HepG2 (cell line): ENCODE results near the gene SEH1L. TPM values are rescaled to one million over a fixed set of nuclear protein-coding genes. Genes with fewer than 3 reads are reported as not detected.

Experiments used
- ADNP ChIP-seq: sonication (generic); formaldehyde crosslinking; IDR thresholded peaks from 2 replicates; pipeline ENCODE4 v1.4.0; 2020; ENCODE audit warnings: missing genetic modification reagents
- AKAP8 ChIP-seq: sonication (generic); formaldehyde crosslinking; IDR thresholded peaks from 2 replicates; pipeline ENCODE4 v1.5.1; 2020; ENCODE audit warnings: mild to moderate bottlenecking, missing genetic modification reagents
- BCLAF1 ChIP-seq: fragments of 450-650 bp; IDR thresholded peaks from 2 replicates; pipeline ENCODE4 v1.6.1; 2017; ENCODE audit warnings: mild to moderate bottlenecking
- BRCA1 ChIP-seq: sonication (generic); formaldehyde crosslinking; IDR thresholded peaks from 2 replicates; pipeline ENCODE4 v1.4.0; 2020; ENCODE audit warnings: missing genetic modification reagents
- HNRNPH1 ChIP-seq: fragments of 200-400 bp; formaldehyde crosslinking; optimal IDR thresholded peaks from 2 replicates; pipeline ENCODE3; 2017; ENCODE audit warnings: mild to moderate bottlenecking, low read depth, low read length
- ISX ChIP-seq: sonication (generic); formaldehyde crosslinking; conservative IDR thresholded peaks from 2 replicates; pipeline ENCODE4 v1.5.0; 2020; ENCODE audit warnings: missing genetic modification reagents
- KDM5A ChIP-seq: fragments of 200-600 bp; sonication (generic); IDR thresholded peaks from 2 replicates; pipeline ENCODE4 v1.7.0; 2018; ENCODE audit warnings: antibody characterized with exemption, mild to moderate bottlenecking, low read length, borderline replicate concordance
- MTA1 ChIP-seq: sonication (generic); formaldehyde crosslinking; IDR thresholded peaks from 2 replicates; pipeline ENCODE4 v1.4.0; 2020; ENCODE audit warnings: missing genetic modification reagents, mild to moderate bottlenecking, borderline replicate concordance
- NPAS2 ChIP-seq: sonication (generic); formaldehyde crosslinking; IDR thresholded peaks from 2 replicates; pipeline ENCODE4 v1.8.0; 2022; ENCODE audit warnings: mild to moderate bottlenecking, missing genetic modification reagents, borderline replicate concordance
- PRDM4 ChIP-seq: sonication (generic); formaldehyde crosslinking; IDR thresholded peaks from 2 replicates; pipeline ENCODE4 v1.9.0; 2021; ENCODE audit warnings: missing genetic modification reagents, borderline replicate concordance
- SOX13 ChIP-seq, 3 experiments: fragments of 450-650 bp in 1 of 3; sonication (generic) in 1 of 3; formaldehyde crosslinking in 1 of 3; IDR thresholded peaks in 2 of 3; conservative IDR thresholded peaks in 1 of 3; 2 replicates each; pipeline versions ENCODE4 v1.5.0 to v1.6.1; 2016 to 2020; ENCODE audit warnings: antibody characterized with exemption in 1 of 3, mild to moderate bottlenecking in 1 of 3, missing compliant biosample characterization in 1 of 3, missing genetic modification reagents in 1 of 3, moderate library complexity in 1 of 3
- TBX3 ChIP-seq: fragments of 450-650 bp; IDR thresholded peaks from 2 replicates; pipeline ENCODE4 v1.6.1; 2017; ENCODE audit warnings: antibody characterized with exemption, mild to moderate bottlenecking, inconsistent platforms, borderline replicate concordance
- ZNF441 ChIP-seq: sonication (generic); formaldehyde crosslinking; IDR thresholded peaks from 2 replicates; pipeline ENCODE4 v1.7.0; 2021; ENCODE audit warnings: missing genetic modification reagents, borderline replicate concordance
- ZNF468 ChIP-seq: sonication (generic); formaldehyde crosslinking; IDR thresholded peaks from 2 replicates; pipeline ENCODE4 v1.8.0; 2022; ENCODE audit warnings: mild to moderate bottlenecking, moderate library complexity, missing genetic modification reagents
- ZNF766 ChIP-seq: sonication (generic); formaldehyde crosslinking; IDR thresholded peaks from 2 replicates; pipeline ENCODE4 v1.5.0; 2020; ENCODE audit warnings: missing genetic modification reagents, borderline replicate concordance
- ZNF770 ChIP-seq: sonication (generic); formaldehyde crosslinking; IDR thresholded peaks from 2 replicates; pipeline ENCODE4 v1.5.0; 2020; ENCODE audit warnings: mild to moderate bottlenecking, missing genetic modification reagents
- ZNF790 ChIP-seq: sonication (generic); formaldehyde crosslinking; IDR thresholded peaks from 2 replicates; pipeline ENCODE4 v1.8.0; 2022; ENCODE audit warnings: missing genetic modification reagents, mild to moderate bottlenecking, borderline replicate concordance
- polyA plus RNA-seq, 8 experiments: library from polyadenylated mRNA; depleted of rRNA in 3 of 8; stranded (reverse) in 7 of 8; unstranded in 1 of 8; fragments of >200 nt; fragmentation: Illumina TruSeq in 4 of 8; extraction: Trizol in 4 of 8; gene quantifications; 2 replicates each; pipeline versions ENCODE4 v1.2.1 to v1.2.3, GENCODE V29; 2011 to 2016; ENCODE audit warnings: low read depth in 4 of 8, missing spikeins in 1 of 8, mixed read lengths in 1 of 8; ENCODE audit not compliant: insufficient read depth in 1 of 8
- total RNA-seq, 5 experiments: library from RNA; depleted of rRNA; stranded (reverse); fragments of >200 nt; fragmentation: Illumina TruSeq; extraction: Trizol; gene quantifications; 2 replicates each; pipeline ENCODE4 v1.2.3, GENCODE V29; 2016; ENCODE audit warnings: low read depth in 1 of 5
- TF ChIP-seq, protein P1 (sequence below): sonication (generic); formaldehyde crosslinking; IDR thresholded peaks from 2 replicates; pipeline ENCODE4 v1.4.0; 2020; ENCODE audit warnings: missing genetic modification reagents

Gene SEH1L
- total and polyA plus RNA-seq, 2 of the 13 experiments (the other 11 are each of a cell fraction or from before 2014, with no cell fraction given), result 59.6 to 63.5 TPM

GRCh38 chr18:12948050-12948804 is 416 bp downstream of the SEH1L start (continued):
- TF ChIP-seq BCLAF1, result no peak
- TF ChIP-seq MTA1 (CRISPR knock-in tag), result peak; percentile 71; the same call in 1 of the 2 replicates
- TF ChIP-seq ZNF766, result peak; percentile 100
- peak; percentile 61; the same call in 1 of the 2 replicates for TF ChIP-seq ZNF770 (CRISPR knock-in tag)
- peak; percentile 95 for TF ChIP-seq ISX (CRISPR knock-in tag)
- peak; percentile 82; the same call in 1 of the 2 replicates for TF ChIP-seq AKAP8 (CRISPR knock-in tag)
- TF ChIP-seq ADNP, result peak; percentile 74
- no peak for TF ChIP-seq SOX13 (IDR thresholded peaks at IDR 0.05)
- peak in 1 of 2 experiments; percentile 30; a peak in 1 of 4 replicates for TF ChIP-seq SOX13 (CRISPR knock-in tag; conservative IDR thresholded peaks at IDR 0.05 in 1 of 2, IDR thresholded peaks at IDR 0.05 in 1 of 2)
- peak; percentile 93 for TF ChIP-seq ZNF441
- TF ChIP-seq, protein P1, sequence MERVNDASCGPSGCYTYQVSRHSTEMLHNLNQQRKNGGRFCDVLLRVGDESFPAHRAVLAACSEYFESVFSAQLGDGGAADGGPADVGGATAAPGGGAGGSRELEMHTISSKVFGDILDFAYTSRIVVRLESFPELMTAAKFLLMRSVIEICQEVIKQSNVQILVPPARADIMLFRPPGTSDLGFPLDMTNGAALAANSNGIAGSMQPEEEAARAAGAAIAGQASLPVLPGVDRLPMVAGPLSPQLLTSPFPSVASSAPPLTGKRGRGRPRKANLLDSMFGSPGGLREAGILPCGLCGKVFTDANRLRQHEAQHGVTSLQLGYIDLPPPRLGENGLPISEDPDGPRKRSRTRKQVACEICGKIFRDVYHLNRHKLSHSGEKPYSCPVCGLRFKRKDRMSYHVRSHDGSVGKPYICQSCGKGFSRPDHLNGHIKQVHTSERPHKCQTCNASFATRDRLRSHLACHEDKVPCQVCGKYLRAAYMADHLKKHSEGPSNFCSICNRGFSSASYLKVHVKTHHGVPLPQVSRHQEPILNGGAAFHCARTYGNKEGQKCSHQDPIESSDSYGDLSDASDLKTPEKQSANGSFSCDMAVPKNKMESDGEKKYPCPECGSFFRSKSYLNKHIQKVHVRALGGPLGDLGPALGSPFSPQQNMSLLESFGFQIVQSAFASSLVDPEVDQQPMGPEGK (CRISPR knock-in tag), result peak; percentile 90
- no peak for TF ChIP-seq PRDM4
- peak; percentile 77; the same call in 1 of the 2 replicates for TF ChIP-seq ZNF468
- peak; percentile 15; the same call in 1 of the 2 replicates for TF ChIP-seq KDM5A
- peak; percentile 95; the same call in 1 of the 2 replicates for TF ChIP-seq BRCA1
- TF ChIP-seq HNRNPH1, result no peak
- peak; percentile 99 for TF ChIP-seq ZNF790 (CRISPR knock-in tag)
- no peak for TF ChIP-seq NPAS2 (CRISPR knock-in tag)
- TF ChIP-seq TBX3, result no peak
